GM18868 (cell line): Measurements from ENCODE around the gene ZBTB21.

ENCODE experiments used
- ATAC-seq: cut with Tn5 transposase; IDR thresholded peaks from one replicate; pipeline ENCODE4 v1.9.1; 2021; ENCODE audit warnings: mild to moderate bottlenecking, moderate library complexity; ENCODE audit not compliant: unreplicated experiment

The ZBTB21 gene

GRCh38 chr21:42040411-42041180 is 30.4 kb upstream of the ZBTB21 start:
- ATAC-seq, result no peak

DNA sequence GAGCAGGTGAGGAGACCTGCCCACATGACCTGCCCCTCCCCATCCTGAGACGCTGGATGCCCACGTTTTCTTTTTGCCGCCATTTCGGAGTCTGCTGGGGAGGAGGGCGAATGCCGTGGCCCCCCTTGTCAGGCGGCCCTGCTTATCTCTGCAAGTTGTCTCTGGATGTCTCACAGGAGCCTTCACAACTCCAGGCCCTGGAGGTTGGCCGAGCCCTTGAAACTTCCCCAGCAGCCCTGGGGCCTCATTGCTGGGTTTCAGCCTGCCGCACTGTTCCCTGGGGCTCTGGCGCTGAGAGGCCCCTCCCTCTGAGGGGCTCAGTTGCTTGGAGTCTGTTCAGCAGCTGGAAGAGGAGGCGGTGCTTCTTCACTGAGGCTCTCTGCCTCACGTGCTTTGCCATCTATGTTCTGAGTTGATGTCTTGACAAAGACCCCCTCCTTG is 29.8 kb upstream of the ZBTB21 start:
- ATAC-seq, result no peak

DNA sequence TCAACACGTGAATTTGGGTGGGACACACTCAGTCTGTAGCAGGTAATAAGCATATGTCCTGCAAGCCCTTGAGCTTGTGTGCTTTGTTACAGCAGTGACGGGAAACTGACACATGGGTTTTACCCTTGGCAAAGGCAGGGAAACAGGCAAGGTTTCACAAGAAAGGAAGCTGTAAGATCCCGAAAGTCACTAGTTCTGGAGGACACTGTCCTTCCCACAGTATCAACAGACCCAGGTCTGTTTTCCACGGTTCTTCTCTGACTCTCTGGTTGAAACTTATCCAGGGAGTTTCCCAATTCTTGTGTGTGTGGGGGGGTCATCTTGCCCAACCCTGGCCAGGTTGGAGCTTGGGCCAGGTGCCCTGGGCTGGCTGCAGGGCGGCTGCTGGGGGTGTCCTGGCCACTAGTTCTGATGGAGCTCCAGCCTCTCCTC is 29.3 kb upstream of the ZBTB21 start:
- ATAC-seq, result no peak

DNA sequence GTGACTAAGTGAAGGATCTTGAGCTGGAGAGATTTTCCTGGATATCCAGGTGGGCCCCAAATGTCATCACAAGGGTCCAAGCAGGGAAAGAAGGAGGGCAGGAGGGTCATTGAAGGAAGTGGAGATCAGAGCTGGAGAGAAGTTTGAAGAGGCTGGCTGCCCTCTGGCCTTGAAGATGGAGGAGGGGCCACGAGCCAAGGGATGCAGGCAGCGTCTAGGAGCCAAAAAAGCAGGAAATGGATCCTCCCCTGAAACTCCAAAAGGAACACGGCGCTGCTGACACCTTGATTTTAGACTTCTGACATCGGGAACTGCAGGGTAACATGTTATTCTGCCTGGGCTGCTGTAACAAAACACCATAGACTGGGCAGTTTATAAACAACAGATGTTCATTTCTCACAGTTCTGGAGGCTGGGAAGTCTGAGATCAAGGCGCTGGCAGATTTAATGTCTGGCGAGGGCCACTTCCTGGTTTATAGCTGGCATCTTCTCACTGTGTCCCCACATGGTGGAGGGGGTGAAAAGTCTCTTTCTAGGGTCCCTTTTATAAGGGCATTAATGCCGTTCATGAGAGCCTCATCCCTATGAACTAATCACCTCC is 28.8 kb upstream of the ZBTB21 start:
- ATAC-seq, result no peak

- no peak for ATAC-seq
Measured at GRCh38 chr21:42038393-42038792, 28.2 kb upstream of the ZBTB21 start.

DNA sequence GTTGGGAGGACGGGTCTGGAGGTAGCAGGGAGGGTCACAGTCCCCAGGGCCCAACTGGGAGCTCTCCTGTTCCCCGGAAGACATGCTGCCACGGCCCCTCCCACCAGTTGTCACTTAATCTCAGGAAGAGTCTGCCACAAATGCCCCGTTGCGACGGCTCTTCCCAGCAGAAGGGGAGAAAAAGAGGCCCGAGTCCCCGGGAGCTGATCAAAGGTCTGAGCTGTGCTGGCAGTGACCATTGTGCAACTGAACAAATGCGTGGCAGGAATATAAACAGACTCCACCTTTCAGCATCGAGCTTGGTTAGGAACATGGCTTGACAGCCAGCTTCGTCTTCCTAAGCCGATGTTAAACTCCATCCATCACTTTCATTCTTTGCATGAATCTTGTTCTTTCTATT is 27.8 kb upstream of the ZBTB21 start:
- no peak for ATAC-seq

- ATAC-seq, result no peak
Measured at GRCh38 chr21:42037516-42037915, 27.4 kb upstream of the ZBTB21 start.

- ATAC-seq, result no peak
Measured at GRCh38 chr21:42036313-42036712, 26.2 kb upstream of the ZBTB21 start.

DNA sequence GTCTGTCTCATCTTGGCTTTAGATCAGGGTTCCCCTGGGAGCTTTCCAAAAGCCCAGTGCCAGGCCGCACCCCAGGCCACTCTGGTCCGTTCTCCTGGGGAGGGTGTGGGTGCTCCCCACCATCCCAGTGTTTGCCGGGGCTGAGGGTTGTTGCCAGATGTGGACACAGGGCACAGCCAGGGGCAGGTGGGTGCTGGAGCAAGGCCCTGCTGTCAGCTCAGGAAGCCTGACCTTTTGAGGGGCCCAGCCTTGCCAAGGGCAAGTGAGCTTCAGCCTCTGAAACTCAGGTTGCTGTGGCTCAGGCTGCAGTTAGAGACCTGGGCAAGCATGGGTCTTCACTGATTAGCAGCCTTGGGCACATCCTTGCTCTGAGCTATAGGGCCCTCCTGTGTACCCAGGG is 22.8 kb upstream of the ZBTB21 start:
- no peak for ATAC-seq

GRCh38 chr21:42032266-42032665 is 22.1 kb upstream of the ZBTB21 start:
- ATAC-seq, result no peak

GRCh38 chr21:42031816-42032215 is 21.7 kb upstream of the ZBTB21 start:
- no peak for ATAC-seq

DNA sequence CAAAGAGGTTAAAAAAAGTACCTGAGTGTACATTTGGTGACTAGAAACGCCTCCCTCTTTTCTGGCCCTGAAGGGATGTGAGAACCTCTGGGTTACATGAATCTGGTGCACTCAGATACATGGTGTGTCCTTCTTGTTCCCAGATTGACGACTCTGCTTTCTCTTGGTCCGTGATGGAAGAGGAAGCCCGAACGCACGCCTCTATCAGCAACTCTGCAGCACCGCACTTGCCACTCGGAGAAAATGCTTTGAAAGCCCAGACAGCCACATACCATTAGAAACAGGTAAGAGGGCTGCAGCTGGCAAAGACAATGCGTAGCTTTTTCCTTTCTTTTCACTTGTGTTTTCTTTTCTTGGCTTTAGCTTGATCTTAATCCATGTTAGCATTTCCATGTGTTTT is 21.1 kb upstream of the ZBTB21 start:
- ATAC-seq, result no peak

GRCh38 chr21:42030311-42030710 is 20.2 kb upstream of the ZBTB21 start:
- ATAC-seq, result no peak

GRCh38 chr21:42028766-42029425 is 18.7 kb upstream of the ZBTB21 start:
- ATAC-seq, result no peak

DNA sequence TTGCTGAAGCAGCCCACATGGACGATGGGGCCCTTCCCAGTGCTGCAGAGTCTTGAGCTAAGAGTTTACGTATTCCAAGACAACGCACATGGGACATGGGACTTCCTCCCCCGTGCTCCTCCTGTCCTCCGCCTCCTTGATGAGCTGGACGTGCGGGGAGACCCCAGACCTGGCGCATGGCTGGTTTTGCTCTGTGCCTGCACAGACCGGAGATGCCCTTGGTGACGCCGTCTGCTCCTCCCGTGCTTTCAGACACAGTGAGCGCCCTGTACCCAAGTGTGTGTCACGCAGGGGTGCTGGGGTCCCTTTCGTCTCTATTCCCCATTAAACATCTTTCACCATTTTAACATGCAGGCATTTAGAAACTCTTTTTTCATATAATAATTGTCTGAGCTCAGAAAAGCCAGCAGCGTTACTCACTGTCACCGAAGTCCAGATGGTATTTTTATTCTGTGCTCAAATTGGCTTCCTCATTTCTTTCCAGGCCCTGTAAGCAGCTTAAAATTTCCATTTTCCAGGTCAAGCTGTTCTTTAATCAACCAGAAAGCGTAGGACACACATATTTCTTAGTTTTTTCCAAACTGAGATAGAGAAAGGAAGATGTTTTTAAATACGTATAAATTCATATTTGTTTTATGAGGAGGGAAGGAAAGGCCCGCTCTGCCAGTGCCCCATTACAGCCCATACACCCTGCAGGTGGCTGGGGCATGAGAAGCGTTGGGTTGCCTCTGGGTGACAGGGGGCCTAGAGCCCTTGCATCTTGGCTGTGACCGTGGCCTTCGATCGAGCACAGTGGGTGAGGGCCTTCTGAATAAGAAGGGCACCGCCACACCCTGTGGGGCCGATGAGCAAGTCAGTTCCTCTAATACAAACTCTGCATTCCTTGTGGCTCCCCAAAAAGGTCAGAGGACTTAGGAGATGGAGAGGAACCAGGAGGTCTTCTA is 17.9 kb upstream of the ZBTB21 start:
- ATAC-seq, result no peak

DNA sequence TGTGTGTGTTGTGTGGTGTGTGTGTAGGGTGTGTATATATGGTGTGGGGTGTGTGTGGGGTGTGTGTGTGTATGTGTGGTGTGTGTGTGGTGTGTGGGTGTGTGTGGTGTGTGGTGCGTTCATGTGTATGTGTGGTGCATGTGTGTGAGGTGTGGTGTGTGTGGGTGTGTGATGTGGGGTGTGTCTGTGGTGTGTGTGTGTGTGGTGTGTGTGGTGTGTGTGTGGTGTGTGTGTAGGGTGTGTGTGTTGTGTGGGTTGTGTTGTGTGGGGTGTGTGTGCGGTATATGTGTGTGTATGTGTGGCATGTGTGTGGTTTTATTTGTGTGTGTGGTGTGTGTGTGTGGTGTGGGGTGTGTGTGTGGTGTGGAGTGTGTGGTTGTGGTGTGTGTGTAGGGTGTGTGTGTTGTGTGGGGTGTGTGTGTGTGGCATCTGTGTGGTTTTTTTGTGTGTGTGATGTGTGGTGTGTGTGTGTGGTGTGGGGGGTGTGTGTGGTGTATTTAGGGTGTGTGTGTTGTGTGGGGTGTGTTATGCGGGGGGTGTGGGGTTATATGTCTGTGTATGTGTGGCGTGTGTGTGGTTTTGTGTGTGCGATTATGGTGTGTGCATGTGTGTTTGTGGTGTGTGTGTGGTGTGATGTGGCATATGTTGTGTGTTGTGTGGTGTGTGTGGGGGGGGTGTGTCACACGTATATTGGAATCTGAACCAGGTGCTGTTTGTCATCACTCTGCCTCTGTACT is 17.1 kb upstream of the ZBTB21 start:
- ATAC-seq, result no peak

- ATAC-seq, result no peak
Measured at GRCh38 chr21:42026082-42026435, 15.9 kb upstream of the ZBTB21 start.

DNA sequence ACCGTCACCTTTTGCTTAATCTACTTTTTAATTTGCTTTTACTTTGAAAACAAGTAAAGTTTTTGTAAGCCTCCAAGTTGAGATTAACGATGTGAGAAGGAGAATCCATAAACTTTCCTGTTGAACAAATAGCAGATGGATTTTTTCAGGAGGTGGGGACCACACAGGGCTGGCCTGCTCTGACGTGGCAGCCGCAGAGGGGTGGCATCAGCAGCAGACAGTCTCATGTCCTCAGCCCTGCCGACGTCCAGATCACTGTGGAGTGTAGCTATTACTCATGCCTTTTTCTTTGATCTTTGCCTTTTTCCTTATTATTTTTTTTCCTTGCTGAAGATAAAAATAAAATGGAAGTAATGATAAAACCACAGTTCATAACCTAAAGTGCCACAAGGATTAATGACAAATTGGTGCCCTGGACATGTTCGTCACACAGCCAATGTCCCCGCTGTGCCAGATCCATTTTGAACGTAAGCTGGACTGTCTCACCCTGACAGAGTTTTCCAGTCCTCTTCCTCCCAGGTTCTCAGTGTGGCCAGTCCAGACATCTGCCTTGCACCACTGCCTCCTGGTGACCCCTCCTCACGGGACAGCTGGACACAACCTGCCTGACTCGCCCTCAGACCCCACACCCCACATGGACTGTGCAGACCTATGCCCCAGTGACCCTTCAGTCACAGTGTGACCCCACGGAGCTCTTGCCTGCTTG is 15.4 kb upstream of the ZBTB21 start:
- no peak for ATAC-seq

DNA sequence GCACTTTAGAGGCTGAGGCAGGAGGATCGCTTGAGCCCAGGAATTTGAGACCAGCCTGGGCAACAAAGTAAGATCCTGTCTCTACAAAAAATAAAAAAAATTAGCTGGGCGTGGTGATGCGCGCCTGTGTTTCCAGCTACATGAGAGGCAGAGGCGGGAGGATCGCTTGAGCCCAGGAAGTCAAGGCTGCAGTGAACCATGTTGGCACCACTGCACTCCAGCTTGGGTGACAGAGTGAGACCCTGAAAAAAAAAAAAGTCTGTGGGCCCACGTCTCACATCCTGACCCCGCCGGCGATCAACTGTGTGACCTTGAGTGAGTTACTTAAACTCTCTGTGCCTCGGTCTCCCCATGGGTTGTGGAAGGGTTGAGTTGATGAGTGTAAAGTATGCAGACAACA is 12.7 kb upstream of the ZBTB21 start:
- no peak for ATAC-seq

- no peak for ATAC-seq
Measured at GRCh38 chr21:42022091-42022430, 11.9 kb upstream of the ZBTB21 start.
